IMR-90 (cell line): ENCODE measurements around the gene MAP1A. TPM values are rescaled to one million over a fixed set of nuclear protein-coding genes. Genes with fewer than 3 reads are reported as not detected.

Experiments
- ATAC-seq: fragments of 200-7000 bp; cut with Tn5 transposase; 2 replicates; pipeline ENCODE4 v1.9.1; 2020; ENCODE audit warnings: low read depth, mild to moderate bottlenecking, moderate library complexity
- BruUV-seq: library from RNA; stranded (reverse); fragments of 400-500 nt; replicated peaks from 2 replicates; lab custom pipeline; 2021; lab: Mats Ljungman, UMichigan
- CTCF ChIA-PET: fragments of 300-600 bp; formaldehyde crosslinking; extraction: SDS; loops from one replicate; lab custom pipeline; 2021; ENCODE audit warnings: antibody characterized with exemption; lab: Yijun Ruan, JAX
- POLR2A ChIA-PET: fragments of 300-600 bp; sonication (Branson Sonifier 250); formaldehyde crosslinking; loops from one replicate; lab custom pipeline; 2022; ENCODE audit warnings: antibody characterized with exemption; ENCODE audit not compliant: unreplicated experiment; lab: Charles Lee
- DNase-seq: peaks from one replicate; pipeline ENCODE4 v3.0.0; 2013
- H2AFZ ChIP-seq: replicated peaks from 2 replicates; pipeline ENCODE3; 2013; ENCODE audit warnings: low read length, mild to moderate bottlenecking; ENCODE audit not compliant: poor library complexity
- H2AK5ac ChIP-seq: 2 replicates; pipeline ENCODE4 v1.6.1; 2013; ENCODE audit warnings: low read depth, low read length, inconsistent platforms
- H2AK9ac ChIP-seq: replicated peaks from 2 replicates; pipeline ENCODE3; 2013; ENCODE audit warnings: mild to moderate bottlenecking, low read depth, low read length, moderate library complexity; ENCODE audit not compliant: poor library complexity
- H2BK120ac ChIP-seq: 2 replicates; pipeline ENCODE4 v1.6.1; 2013; ENCODE audit warnings: low read depth, low read length, inconsistent platforms
- H2BK15ac ChIP-seq: 3 replicates; pipeline ENCODE4 v1.6.1; 2013; ENCODE audit warnings: low read depth, low read length, inconsistent platforms
- H2BK20ac ChIP-seq: 2 replicates; pipeline ENCODE4 v1.6.1; 2013; ENCODE audit warnings: low read depth, mild to moderate bottlenecking, inconsistent platforms, low read length, moderate library complexity
- H2BK5ac ChIP-seq: 2 replicates; pipeline ENCODE4 v1.6.1; 2013; ENCODE audit warnings: mild to moderate bottlenecking, low read depth, low read length, inconsistent platforms; ENCODE audit not compliant: poor library complexity, severe bottlenecking
- H3K14ac ChIP-seq: replicated peaks from 2 replicates; pipeline ENCODE4 v1.6.1; 2013; ENCODE audit warnings: low read depth, low read length, inconsistent platforms
- H3K18ac ChIP-seq: 2 replicates; pipeline ENCODE4 v1.6.1; 2013; ENCODE audit warnings: low read depth, low read length, control low read depth
- H3K23ac ChIP-seq: 2 replicates; pipeline ENCODE4 v1.6.1; 2013; ENCODE audit warnings: low read depth, low read length, inconsistent platforms
- H3K27ac ChIP-seq: 2 replicates; pipeline ENCODE4 v1.5.1; 2013; ENCODE audit warnings: mild to moderate bottlenecking, control low read depth, low read length; ENCODE audit not compliant: insufficient read depth
- H3K27me3 ChIP-seq: 2 replicates; pipeline ENCODE4 v1.6.1; 2013; ENCODE audit warnings: low read length; ENCODE audit not compliant: control insufficient read depth, insufficient read depth
- H3K36me3 ChIP-seq: 2 replicates; pipeline ENCODE4 v1.6.1; 2013; ENCODE audit warnings: low read length, mixed read lengths; ENCODE audit not compliant: control insufficient read depth, insufficient read depth
- H3K4ac ChIP-seq: 2 replicates; pipeline ENCODE4 v1.6.1; 2013; ENCODE audit warnings: low read depth, low read length, inconsistent platforms
- H3K4me1 ChIP-seq: 2 replicates; pipeline ENCODE4 v1.6.1; 2013; ENCODE audit warnings: low read length, mixed read lengths; ENCODE audit not compliant: control insufficient read depth, insufficient read depth
- H3K4me2 ChIP-seq: 2 replicates; pipeline ENCODE4 v1.6.1; 2013; ENCODE audit warnings: low read depth, mild to moderate bottlenecking, control low read depth, low read length, moderate library complexity
- H3K4me3 ChIP-seq: 2 replicates; pipeline ENCODE4 v1.5.1; 2013; ENCODE audit warnings: low read depth, mild to moderate bottlenecking, control low read depth, low read length, moderate library complexity; ENCODE audit not compliant: insufficient read depth
- H3K56ac ChIP-seq: 2 replicates; pipeline ENCODE4 v1.6.1; 2013; ENCODE audit warnings: low read length, inconsistent platforms; ENCODE audit not compliant: insufficient read depth; ENCODE audit errors: extremely low read depth
- H3K79me1 ChIP-seq, 2 experiments: 2 replicates each; pipeline ENCODE4 v1.6.1; 2013; ENCODE audit warnings: low read length in 2 of 2, inconsistent platforms in 1 of 2, low read depth in 1 of 2
- H3K9ac ChIP-seq: 2 replicates; pipeline ENCODE4 v1.6.1; 2013; ENCODE audit warnings: low read depth, low read length, control low read depth
- H3K9me1 ChIP-seq: 2 replicates; pipeline ENCODE4 v1.6.1; 2013; ENCODE audit warnings: low read length, inconsistent platforms; ENCODE audit not compliant: insufficient read depth
- H3K9me3 ChIP-seq: 2 replicates; pipeline ENCODE4 v1.6.1; 2013; ENCODE audit warnings: low read length; ENCODE audit not compliant: control insufficient read depth, insufficient read depth
- H4K20me1 ChIP-seq: 2 replicates; pipeline ENCODE4 v1.6.1; 2013; ENCODE audit warnings: low read length, inconsistent platforms; ENCODE audit not compliant: insufficient read depth
- H4K5ac ChIP-seq: 2 replicates; pipeline ENCODE4 v1.6.1; 2013; ENCODE audit warnings: mild to moderate bottlenecking, low read depth, low read length, control low read depth
- H4K8ac ChIP-seq, 2 experiments: 2 replicates each; pipeline ENCODE4 v1.6.1; 2013; ENCODE audit warnings: low read depth in 2 of 2, low read length in 2 of 2, control low read depth in 1 of 2, inconsistent platforms in 1 of 2
- H4K91ac ChIP-seq: 2 replicates; pipeline ENCODE4 v1.6.1; 2013; ENCODE audit warnings: low read depth, low read length, inconsistent platforms; ENCODE audit not compliant: insufficient read depth
- CEBPB ChIP-seq: IDR thresholded peaks from 2 replicates; pipeline ENCODE4 v1.6.1; 2012; ENCODE audit warnings: low read depth, low read length, improper control_type of control experiment
- MAFK ChIP-seq: IDR thresholded peaks from 2 replicates; pipeline ENCODE4 v1.6.1; 2012; ENCODE audit warnings: low read depth, low read length, improper control_type of control experiment
- MAZ ChIP-seq: IDR thresholded peaks from 2 replicates; pipeline ENCODE4 v1.6.1; 2012; ENCODE audit warnings: low read depth, mild to moderate bottlenecking, low read length, improper control_type of control experiment, moderate library complexity, borderline replicate concordance
- MXI1 ChIP-seq: IDR thresholded peaks from 2 replicates; pipeline ENCODE4 v1.6.1; 2012; ENCODE audit warnings: low read depth, mild to moderate bottlenecking, low read length, moderate library complexity, borderline replicate concordance
- RAD21 ChIP-seq: IDR thresholded peaks from 2 replicates; pipeline ENCODE4 v1.6.1; 2012; ENCODE audit warnings: low read length, improper control_type of control experiment
- WGBS, 2 experiments: methylation state at CpG; one replicate each; pipeline versions ENCODE4 v1.1.5 to v1.1.7; 2013; ENCODE audit warnings: missing lambda C conversion rate in 2 of 2; ENCODE audit not compliant: insufficient read length in 1 of 2; ENCODE audit errors: extremely low coverage in 2 of 2; 5-methylcytosine and 5-hydroxymethylcytosine counted together
- dilution Hi-C: fragments of 300-500 bp; cut with HindIII; formaldehyde crosslinking; loops from one replicate; pipeline ENCODE4 v1.14.3; 2018; ENCODE audit warnings: low sequenced_read_pairs; ENCODE audit not compliant: unreplicated experiment
- in situ Hi-C: fragments of 300-500 bp; cut with MboI; formaldehyde crosslinking; loops from 3 replicates; pipeline ENCODE4 v1.14.3; 2019; ENCODE audit warnings: low sequenced_read_pairs, inconsistent platforms, mixed read lengths
- intact Hi-C: fragments of 100-400 bp; cut with micrococcal nuclease; formaldehyde crosslinking; loops from 2 replicates; pipeline ENCODE4 v1.10.0; 2022
- polyA plus RNA-seq, 3 experiments: library from polyadenylated mRNA; depleted of rRNA; stranded (reverse); fragments of >200 nt; gene quantifications; 2 replicates each; pipeline ENCODE4 v1.2.3, GENCODE V29; 2012; ENCODE audit warnings: low replicate concordance in 1 of 3
- total RNA-seq: library from RNA; depleted of rRNA; stranded (reverse); fragments of >200 nt; gene quantifications from 2 replicates; pipeline ENCODE4 v1.2.3, GENCODE V29; 2012
- TF ChIP-seq, protein P1 (sequence below): conservative IDR thresholded peaks from 2 replicates; pipeline ENCODE4 v1.5.1; 2012; ENCODE audit warnings: mild to moderate bottlenecking, low read depth, low read length, improper control_type of control experiment

Gene MAP1A
- total and polyA plus RNA-seq, 2 of the 4 experiments (the other 2 are of a cell fraction) = 28.7 to 48.2 TPM

DNA sequence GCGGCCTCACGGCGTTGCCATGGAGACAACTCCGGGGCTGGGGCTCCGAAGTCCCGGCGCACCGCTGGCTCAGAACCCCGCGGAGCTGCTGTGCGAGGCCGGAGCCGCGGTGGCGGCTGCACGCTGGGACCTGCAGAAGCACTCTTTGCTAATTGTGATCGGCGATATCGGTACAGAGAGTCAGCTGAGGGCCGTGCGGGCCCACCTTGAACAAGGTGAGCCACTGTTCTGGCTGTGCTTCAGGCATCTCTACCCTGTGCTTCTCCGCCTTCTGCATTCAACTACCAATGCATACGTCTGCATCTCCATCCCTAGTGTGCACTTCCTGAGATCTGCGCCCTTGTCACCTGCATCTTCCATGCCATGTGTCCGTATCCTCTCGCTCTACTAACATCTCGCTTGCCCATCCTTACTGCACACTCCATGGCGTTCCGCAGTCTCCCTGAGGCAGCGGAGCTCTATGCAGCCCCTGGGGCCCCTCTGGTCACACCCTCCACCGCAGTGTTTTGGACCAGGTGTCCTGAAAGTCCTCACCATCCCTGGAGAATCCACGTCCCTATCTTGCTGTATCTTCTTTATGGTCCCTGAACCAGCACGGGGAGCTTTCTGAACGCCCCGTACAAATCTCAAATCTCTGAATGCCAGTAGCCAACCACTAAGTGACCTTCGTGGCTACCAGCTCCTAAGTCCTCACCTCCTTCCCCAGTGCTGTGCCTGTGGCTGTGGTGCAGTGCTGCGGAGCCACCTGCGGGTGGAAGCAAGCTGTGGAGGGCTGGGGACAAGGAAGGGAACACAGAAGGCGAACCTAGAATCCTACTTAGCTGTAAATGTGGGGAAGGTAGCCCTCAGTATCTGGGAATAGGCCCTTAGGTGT lies 6.2 kb upstream of the MAP1A start:
- peak overlapping the region; percentile 2; the same call in 1 of the 2 replicates for H3K14ac ChIP-seq

More for the DNA sequence above, 6.2 kb upstream of the MAP1A start:
- Histone ChIP-seq H2BK15ac (0 out of 3 replicates have a peak overlapping the region, but pooled peaks have one; percentile 19), H3K4me3 (peak overlapping the region; percentile 49), H2BK120ac (no peak overlapping the region), H3K9me1 (peaks cover 24% of the 10 kb centered on the region), H2AFZ (peak overlapping the region; percentile 83), H4K91ac (no peak overlapping the region), H3K79me1 (peaks cover 0 to 23% of the 10 kb centered on the region in 2 experiments; a peak in 3 of 4 replicates), H3K27me3 (no peaks in the 10 kb centered on the region), H3K9me3 (no peaks in the 10 kb centered on the region), H4K8ac (no peak overlapping the region), H3K4me2 (peak overlapping the region; percentile 86), H3K23ac (peak overlapping the region; percentile 66), H3K4ac (peak overlapping the region; percentile 18; the same call in 1 of the 2 replicates), H2BK5ac (no peak overlapping the region), H4K20me1 (no peaks in the 10 kb centered on the region), H3K27ac (no peak overlapping the region), H2AK5ac (peak overlapping the region; percentile 47), H3K4me1 (peaks cover 22% of the 10 kb centered on the region), H3K36me3 (no peaks in the 10 kb centered on the region), H3K18ac (no peak overlapping the region), H4K5ac (no peak overlapping the region), H3K56ac (no peak overlapping the region), H2BK20ac (no peak overlapping the region), H3K9ac (no peak overlapping the region), H2AK9ac (peak overlapping the region; percentile 30)
- TF ChIP-seq MXI1 (no peak), RAD21 (peak; percentile 32), CEBPB (no peak), MAFK (no peak), MAZ (no peak; the same call in 1 of the 2 replicates)
- TF ChIP-seq, protein P1, sequence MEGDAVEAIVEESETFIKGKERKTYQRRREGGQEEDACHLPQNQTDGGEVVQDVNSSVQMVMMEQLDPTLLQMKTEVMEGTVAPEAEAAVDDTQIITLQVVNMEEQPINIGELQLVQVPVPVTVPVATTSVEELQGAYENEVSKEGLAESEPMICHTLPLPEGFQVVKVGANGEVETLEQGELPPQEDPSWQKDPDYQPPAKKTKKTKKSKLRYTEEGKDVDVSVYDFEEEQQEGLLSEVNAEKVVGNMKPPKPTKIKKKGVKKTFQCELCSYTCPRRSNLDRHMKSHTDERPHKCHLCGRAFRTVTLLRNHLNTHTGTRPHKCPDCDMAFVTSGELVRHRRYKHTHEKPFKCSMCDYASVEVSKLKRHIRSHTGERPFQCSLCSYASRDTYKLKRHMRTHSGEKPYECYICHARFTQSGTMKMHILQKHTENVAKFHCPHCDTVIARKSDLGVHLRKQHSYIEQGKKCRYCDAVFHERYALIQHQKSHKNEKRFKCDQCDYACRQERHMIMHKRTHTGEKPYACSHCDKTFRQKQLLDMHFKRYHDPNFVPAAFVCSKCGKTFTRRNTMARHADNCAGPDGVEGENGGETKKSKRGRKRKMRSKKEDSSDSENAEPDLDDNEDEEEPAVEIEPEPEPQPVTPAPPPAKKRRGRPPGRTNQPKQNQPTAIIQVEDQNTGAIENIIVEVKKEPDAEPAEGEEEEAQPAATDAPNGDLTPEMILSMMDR = peak; percentile 30; the same call in 1 of the 2 replicates
- DNase-seq (no peak), ATAC-seq (no peak; the same call in none of the 2 replicates)
- no TSS peak for BruUV-seq
- dilution Hi-C loops = no loop called here
- WGBS, 2 experiments = 4% methylated on average over 28 of the region's 39 CpGs; no CpG with 5 or more reads in 1 of the 2 experiments
- CTCF ChIA-PET = interaction anchor here (1.5 to 1.9 kb wide), 3 partner anchors 12 to 139 kb away, joined by 3 to 4 read pairs (median 3); no protein-coding TSS in a partner anchor
- in situ Hi-C loops = no loop called here
- intact Hi-C loops = loop anchor here (2.0 to 10.0 kb wide), 2 partner anchors 70 to 264 kb away; partner anchors contain the start of gene ELL3
- POLR2A ChIA-PET = interaction anchor here (0.9 kb wide), 1 partner anchor 10 kb away, joined by 3 read pairs; no protein-coding TSS in a partner anchor
